ENCODE results near the gene TMIE.
"Not testable (repeated sequence)": the region's sequence is repeated elsewhere in the genome, so short reads cannot be mapped to it uniquely, and the experiment has no call there.

The TMIE gene

DNA sequence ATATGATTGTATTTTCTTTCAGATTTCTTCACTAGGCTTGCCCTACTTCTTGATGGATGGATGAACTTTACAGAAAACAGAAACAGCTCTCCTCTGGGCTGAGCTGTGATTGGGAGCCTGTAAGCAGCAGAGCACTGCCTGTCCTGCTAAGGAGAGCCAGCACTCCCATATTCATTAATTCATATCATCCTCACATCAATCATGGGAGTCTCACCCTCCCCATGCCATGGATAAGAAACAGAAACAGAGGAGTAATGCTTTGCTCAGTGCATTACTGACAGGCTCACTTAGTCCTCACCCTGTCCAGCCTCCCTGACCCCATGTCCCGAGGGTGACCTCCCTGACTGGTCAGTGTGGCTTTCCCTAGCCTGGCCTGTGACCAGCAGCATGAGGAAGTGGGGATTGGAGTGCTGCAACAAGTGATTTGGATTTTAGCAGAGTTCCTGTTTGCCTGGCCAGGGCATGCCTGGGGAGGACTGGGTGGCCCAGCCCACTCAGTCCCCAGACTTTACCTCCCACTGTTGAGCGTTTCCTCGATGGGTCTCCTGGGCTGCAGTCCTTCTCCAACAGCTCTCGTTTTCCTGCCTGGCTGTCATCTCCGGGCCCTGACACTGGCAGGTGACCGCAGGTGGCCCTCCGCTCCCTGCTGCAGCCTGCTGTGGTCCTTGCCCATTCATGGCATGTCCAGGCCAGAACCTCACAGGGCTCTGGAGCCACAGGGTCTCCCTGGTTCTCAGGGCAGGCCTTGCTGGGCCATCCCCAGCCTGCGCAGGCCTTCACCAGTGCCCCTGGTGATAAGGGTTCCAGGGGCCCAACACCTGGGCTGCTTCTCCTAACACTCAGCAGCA is 1.3 kb upstream of the TMIE start:
- CTCF ChIA-PET = interaction anchor here (1.0 kb wide), 1 partner anchor 213 kb away, joined by 8 read pairs; no protein-coding TSS in a partner anchor

DNA sequence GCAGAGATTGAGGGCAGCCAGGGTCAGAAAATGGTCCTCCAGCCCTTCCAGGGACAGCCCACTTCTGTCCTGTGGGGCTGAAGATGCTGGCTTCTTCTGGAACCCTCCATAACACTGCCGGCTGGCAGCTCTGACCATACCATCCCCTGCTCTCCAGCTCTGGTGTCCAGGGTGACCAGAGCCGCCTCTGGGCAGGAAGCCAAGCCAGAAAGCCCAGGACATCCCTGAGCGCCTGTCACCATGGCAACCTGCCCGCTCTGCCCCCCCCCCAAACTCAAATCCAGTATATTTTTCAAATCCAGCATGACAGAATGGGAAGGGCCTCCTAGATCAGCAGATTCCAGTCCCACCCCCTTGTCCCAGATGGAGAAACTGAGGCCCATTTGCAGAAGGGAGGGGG is 420 bp upstream of the TMIE start:
- Histone ChIP-seq H3K4me1 (ENCODE audit: control extremely low read depth in 1 of 4, control insufficient read depth in 4 of 4, insufficient read depth in 4 of 4, low read length in 3 of 4) (peaks cover 0 to 15% (median 13%) of the 10 kb centered on the region in 4 experiments), H3K27ac (ENCODE audit: insufficient read depth in 1 of 2, low read depth in 1 of 2, low read length in 2 of 2, poor library complexity in 1 of 2, severe bottlenecking in 2 of 2) (no peak overlapping the region), H3K27me3 (replicated peaks in 2 of 5; ENCODE audit: control insufficient read depth in 4 of 5, insufficient read depth in 5 of 5, low read length in 4 of 5) (peaks cover 0 to 18% (median 5%) of the 10 kb centered on the region in 5 experiments), H3K4me3 (ENCODE audit: control insufficient read depth in 1 of 7, extremely low read depth in 1 of 7, insufficient read depth in 4 of 7, low read depth in 2 of 7, low read length in 6 of 7) (no peak overlapping the region), H3K9me3 (ENCODE audit: control extremely low read depth in 1 of 5, control insufficient read depth in 4 of 5, insufficient read depth in 2 of 5, low read depth in 1 of 5, low read length in 4 of 5) (no peaks in the 10 kb centered on the region), H3K36me3 (ENCODE audit: control insufficient read depth in 4 of 4, insufficient read depth in 4 of 4, low read length in 3 of 4) (no peaks in the 10 kb centered on the region)
- DNase-seq = no peak
- 85% methylated on average over 4 of the region's 4 CpGs for WGBS (ENCODE audit: insufficient coverage)
- ChIA-PET CTCF (no interaction called here), POLR2A (no interaction called here)

More for the DNA sequence above, 1.3 kb upstream of the TMIE start:
- H3K27me3 ChIP-seq (replicated peaks in 2 of 5; ENCODE audit: control insufficient read depth in 4 of 5, insufficient read depth in 5 of 5, low read length in 4 of 5) = peaks cover 0 to 18% (median 5%) of the 10 kb centered on the region in 5 experiments
- H3K36me3 ChIP-seq (ENCODE audit: control insufficient read depth in 4 of 4, insufficient read depth in 4 of 4, low read length in 3 of 4) = no peaks in the 10 kb centered on the region
- no peaks in the 10 kb centered on the region for H3K9me3 ChIP-seq (ENCODE audit: control extremely low read depth in 1 of 5, control insufficient read depth in 4 of 5, insufficient read depth in 2 of 5, low read depth in 1 of 5, low read length in 4 of 5)
- no peak overlapping the region for H3K4me3 ChIP-seq (ENCODE audit: control insufficient read depth in 1 of 7, extremely low read depth in 1 of 7, insufficient read depth in 4 of 7, low read depth in 2 of 7, low read length in 6 of 7)
- POLR2A ChIA-PET = no interaction called here
- no peak for DNase-seq
- H3K4me1 ChIP-seq (ENCODE audit: control extremely low read depth in 1 of 4, control insufficient read depth in 4 of 4, insufficient read depth in 4 of 4, low read length in 3 of 4) = peaks cover 2 to 24% (median 22%) of the 10 kb centered on the region in 4 experiments
- WGBS (ENCODE audit: insufficient coverage) = 81% methylated on average over 7 of the region's 8 CpGs
- H3K27ac ChIP-seq (ENCODE audit: insufficient read depth in 1 of 2, low read depth in 1 of 2, low read length in 2 of 2, poor library complexity in 1 of 2, severe bottlenecking in 2 of 2) = no peak overlapping the region

DNA sequence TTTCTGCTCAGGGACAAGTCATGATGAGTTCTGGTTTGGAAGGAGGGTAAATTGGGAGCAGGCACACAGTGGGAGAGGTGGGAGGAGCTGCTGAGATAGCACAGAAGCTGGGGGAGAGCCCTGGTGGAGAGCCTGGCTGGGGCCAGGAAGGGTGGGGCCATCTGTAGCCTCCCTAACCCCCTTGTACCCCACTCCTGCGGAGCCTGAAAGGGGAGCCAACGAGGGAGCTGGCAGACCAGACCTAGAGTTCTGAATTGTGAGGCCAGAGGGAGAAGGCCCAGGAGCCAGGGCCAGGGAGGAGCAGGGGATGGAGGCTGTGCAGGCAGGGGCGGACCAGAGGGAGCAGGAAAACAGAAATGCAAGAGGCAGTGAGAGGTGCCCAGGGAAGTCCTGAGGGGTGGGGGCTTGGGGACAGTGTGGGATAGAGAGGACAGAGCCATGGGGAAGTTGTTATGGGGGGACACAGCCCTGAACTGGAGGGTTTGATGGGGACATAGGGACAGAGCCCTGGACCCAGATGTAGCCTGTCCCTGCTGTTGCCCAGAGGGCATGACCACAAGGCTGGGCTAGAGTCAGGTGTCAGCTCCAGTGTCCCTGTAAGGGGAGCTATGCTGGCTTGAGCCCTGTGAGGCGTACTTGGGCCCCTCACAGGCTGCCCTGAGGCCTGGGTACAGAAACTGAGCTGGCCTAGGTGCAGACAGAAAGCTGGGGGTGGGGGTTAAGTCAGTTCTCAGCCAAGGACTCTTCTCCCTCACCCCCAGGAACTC is 1.2 kb downstream of the TMIE start:
- Histone ChIP-seq H3K27me3 (replicated peaks in 2 of 5; ENCODE audit: control insufficient read depth in 4 of 5, insufficient read depth in 5 of 5, low read length in 4 of 5) (peaks cover 0 to 18% (median 5%) of the 10 kb centered on the region in 5 experiments), H3K4me3 (ENCODE audit: control insufficient read depth in 1 of 7, extremely low read depth in 1 of 7, insufficient read depth in 4 of 7, low read depth in 2 of 7, low read length in 6 of 7) (no peak overlapping the region), H3K36me3 (ENCODE audit: control insufficient read depth in 4 of 4, insufficient read depth in 4 of 4, low read length in 3 of 4) (no peaks in the 10 kb centered on the region), H3K27ac (ENCODE audit: insufficient read depth in 1 of 2, low read depth in 1 of 2, low read length in 2 of 2, poor library complexity in 1 of 2, severe bottlenecking in 2 of 2) (no peak overlapping the region), H3K9me3 (ENCODE audit: control extremely low read depth in 1 of 5, control insufficient read depth in 4 of 5, insufficient read depth in 2 of 5, low read depth in 1 of 5, low read length in 4 of 5) (no peaks in the 10 kb centered on the region), H3K4me1 (ENCODE audit: control extremely low read depth in 1 of 4, control insufficient read depth in 4 of 4, insufficient read depth in 4 of 4, low read length in 3 of 4) (peaks cover 0 to 7% (median 5%) of the 10 kb centered on the region in 4 experiments)
- 96% methylated on average over 3 of the region's 4 CpGs for WGBS (ENCODE audit: insufficient coverage)
- CTCF ChIA-PET = interaction anchor here (0.7 to 3.1 kb wide), 17 partner anchors 8 to 308 kb away, joined by 3 to 10 read pairs (median 3); no protein-coding TSS in a partner anchor
- no peak for DNase-seq
- POLR2A ChIA-PET = no interaction called here

DNA sequence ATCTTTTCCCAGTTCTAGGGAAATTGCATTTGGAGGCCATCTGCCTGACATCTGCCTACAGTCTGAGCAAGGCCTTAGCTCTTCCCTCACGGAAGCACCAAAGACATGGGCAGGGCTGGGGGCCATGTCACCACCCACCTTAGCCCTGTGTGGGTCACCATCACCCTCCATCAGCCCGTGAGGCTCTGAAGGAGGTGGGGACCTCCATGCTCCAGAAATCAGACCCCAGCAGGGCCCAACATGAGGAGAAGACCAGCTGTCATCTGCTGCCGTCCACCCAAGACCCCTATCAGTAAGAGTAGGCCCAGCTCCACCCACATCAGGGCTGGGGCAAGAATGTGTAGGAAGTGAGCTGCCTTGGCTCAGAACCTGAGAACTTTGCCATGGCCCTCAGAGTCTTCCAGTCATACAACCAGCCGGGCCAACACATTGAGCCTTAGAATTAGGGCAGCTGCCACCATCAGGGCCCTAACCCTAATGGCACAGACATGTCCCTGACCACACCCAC is 1.9 kb downstream of the TMIE start:
- DNase-seq = no peak
- 100% methylated on average over 3 of the region's 4 CpGs for WGBS (ENCODE audit: insufficient coverage)
- H3K4me3 ChIP-seq (ENCODE audit: control insufficient read depth in 1 of 7, extremely low read depth in 1 of 7, insufficient read depth in 4 of 7, low read depth in 2 of 7, low read length in 6 of 7) = no peak overlapping the region
- peaks cover 0 to 18% (median 5%) of the 10 kb centered on the region in 5 experiments for H3K27me3 ChIP-seq (replicated peaks in 2 of 5; ENCODE audit: control insufficient read depth in 4 of 5, insufficient read depth in 5 of 5, low read length in 4 of 5)
- CTCF ChIA-PET = interaction anchor here (0.7 to 3.1 kb wide), 14 partner anchors 9 to 307 kb away, joined by 3 to 10 read pairs (median 3); no protein-coding TSS in a partner anchor
- H3K4me1 ChIP-seq (ENCODE audit: control extremely low read depth in 1 of 4, control insufficient read depth in 4 of 4, insufficient read depth in 4 of 4, low read length in 3 of 4) = peaks cover 0 to 7% (median 5%) of the 10 kb centered on the region in 4 experiments
- no peaks in the 10 kb centered on the region for H3K36me3 ChIP-seq (ENCODE audit: control insufficient read depth in 4 of 4, insufficient read depth in 4 of 4, low read length in 3 of 4)
- POLR2A ChIA-PET = no interaction called here
- no peak overlapping the region for H3K27ac ChIP-seq (ENCODE audit: insufficient read depth in 1 of 2, low read depth in 1 of 2, low read length in 2 of 2, poor library complexity in 1 of 2, severe bottlenecking in 2 of 2)
- no peaks in the 10 kb centered on the region for H3K9me3 ChIP-seq (ENCODE audit: control extremely low read depth in 1 of 5, control insufficient read depth in 4 of 5, insufficient read depth in 2 of 5, low read depth in 1 of 5, low read length in 4 of 5)

DNA sequence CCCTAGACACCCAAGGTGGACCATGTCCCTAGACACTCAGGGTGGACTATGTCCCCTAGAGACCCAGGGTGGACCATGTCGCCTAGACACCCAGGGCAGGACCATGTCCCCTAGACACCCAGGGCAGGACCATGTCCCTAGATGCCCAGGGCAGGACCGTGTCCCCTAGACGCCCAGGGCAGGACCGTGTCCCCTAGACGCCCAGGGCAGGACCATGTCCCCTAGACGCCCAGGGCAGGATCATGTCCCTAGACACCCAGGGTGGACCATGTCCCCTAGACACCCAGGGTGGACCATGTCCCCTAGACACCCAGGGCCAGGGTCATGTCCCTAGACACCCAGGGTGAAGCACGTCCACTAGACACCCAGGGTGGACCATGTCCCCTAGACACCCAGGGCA is 3.2 kb downstream of the TMIE start:
- DNase-seq; POLR2A ChIA-PET; H3K4me3 ChIP-seq (ENCODE audit: control insufficient read depth in 1 of 7, extremely low read depth in 1 of 7, insufficient read depth in 4 of 7, low read depth in 2 of 7, low read length in 6 of 7); H3K36me3 ChIP-seq (ENCODE audit: control insufficient read depth in 4 of 4, insufficient read depth in 4 of 4, low read length in 3 of 4); H3K4me1 ChIP-seq (ENCODE audit: control extremely low read depth in 1 of 4, control insufficient read depth in 4 of 4, insufficient read depth in 4 of 4, low read length in 3 of 4); H3K9me3 ChIP-seq (ENCODE audit: control extremely low read depth in 1 of 5, control insufficient read depth in 4 of 5, insufficient read depth in 2 of 5, low read depth in 1 of 5, low read length in 4 of 5); H3K27ac ChIP-seq (ENCODE audit: insufficient read depth in 1 of 2, low read depth in 1 of 2, low read length in 2 of 2, poor library complexity in 1 of 2, severe bottlenecking in 2 of 2): not testable (repeated sequence)
- CTCF ChIA-PET = interaction anchor here (3.1 kb wide), 1 partner anchor 191 kb away, joined by 10 read pairs; no protein-coding TSS in a partner anchor
- WGBS (ENCODE audit: insufficient coverage) = 61% methylated on average over 7 of the region's 7 CpGs
- peaks cover 0 to 18% (median 5%) of the 10 kb centered on the region in 5 experiments for H3K27me3 ChIP-seq (replicated peaks in 2 of 5; ENCODE audit: control insufficient read depth in 4 of 5, insufficient read depth in 5 of 5, low read length in 4 of 5)

DNA sequence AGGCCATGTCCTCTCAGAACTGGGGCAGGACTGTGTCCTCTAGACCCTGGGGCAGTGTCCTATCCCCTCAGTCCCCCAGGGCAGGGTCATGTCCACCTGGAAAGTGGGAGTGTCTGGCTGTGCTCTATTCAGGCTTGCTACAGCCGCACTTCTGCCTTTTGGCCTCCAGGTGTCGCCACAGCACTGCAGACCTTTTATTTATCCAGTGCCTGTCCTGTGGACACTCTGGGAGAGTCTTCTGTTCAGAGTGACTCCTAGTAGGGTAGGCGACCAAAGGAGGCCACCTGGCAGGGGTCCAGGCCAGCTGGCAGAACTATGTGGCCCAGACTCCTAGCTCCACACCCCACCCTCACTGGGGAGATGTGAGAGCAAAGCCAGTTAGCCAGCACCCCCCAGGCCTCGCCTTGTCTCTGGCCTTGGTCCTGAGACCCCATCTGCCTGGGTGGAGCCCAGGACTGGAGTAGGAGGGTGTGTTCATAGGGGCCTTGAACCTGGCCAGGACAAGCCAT is 3.9 kb downstream of the TMIE start:
- WGBS (ENCODE audit: insufficient coverage) = 5% methylated on average over 3 of the region's 4 CpGs
- DNase-seq = peak; percentile 58 to 77 (median 73)
- ChIA-PET CTCF (interaction anchor here (0.6 to 7.8 kb wide), 13 partner anchors 8 to 304 kb away, joined by 3 to 54 read pairs (median 3); no protein-coding TSS in a partner anchor), POLR2A (no interaction called here)
- Histone ChIP-seq H3K9me3 (ENCODE audit: control extremely low read depth in 1 of 5, control insufficient read depth in 4 of 5, insufficient read depth in 2 of 5, low read depth in 1 of 5, low read length in 4 of 5) (no peaks in the 10 kb centered on the region), H3K27me3 (replicated peaks in 2 of 5; ENCODE audit: control insufficient read depth in 4 of 5, insufficient read depth in 5 of 5, low read length in 4 of 5) (peaks cover 0 to 18% (median 5%) of the 10 kb centered on the region in 5 experiments), H3K27ac (ENCODE audit: insufficient read depth in 1 of 2, low read depth in 1 of 2, low read length in 2 of 2, poor library complexity in 1 of 2, severe bottlenecking in 2 of 2) (no peak overlapping the region), H3K36me3 (ENCODE audit: control insufficient read depth in 4 of 4, insufficient read depth in 4 of 4, low read length in 3 of 4) (no peaks in the 10 kb centered on the region), H3K4me3 (ENCODE audit: control insufficient read depth in 1 of 7, extremely low read depth in 1 of 7, insufficient read depth in 4 of 7, low read depth in 2 of 7, low read length in 6 of 7) (no peak overlapping the region), H3K4me1 (ENCODE audit: control extremely low read depth in 1 of 4, control insufficient read depth in 4 of 4, insufficient read depth in 4 of 4, low read length in 3 of 4) (peaks cover 0 to 7% (median 5%) of the 10 kb centered on the region in 4 experiments)
